HepG2 (cell line): Measurements from ENCODE around the gene NIN. TPM values are rescaled to one million over a fixed set of nuclear protein-coding genes. Genes with fewer than 3 reads are reported as not detected.

ENCODE experiments used
- ARNT2 ChIP-seq: sonication (generic); formaldehyde crosslinking; IDR thresholded peaks from 2 replicates; pipeline ENCODE4 v1.8.0; 2022; ENCODE audit warnings: mild to moderate bottlenecking, low read depth, missing genetic modification reagents, moderate library complexity
- BORCS8-MEF2B ChIP-seq: sonication (generic); formaldehyde crosslinking; IDR thresholded peaks from 2 replicates; pipeline ENCODE4 v1.8.0; 2022; ENCODE audit warnings: mild to moderate bottlenecking, missing genetic modification reagents
- BRCA1 ChIP-seq: sonication (generic); formaldehyde crosslinking; IDR thresholded peaks from 2 replicates; pipeline ENCODE4 v1.4.0; 2020; ENCODE audit warnings: missing genetic modification reagents
- FOXC1 ChIP-seq: sonication (generic); formaldehyde crosslinking; IDR thresholded peaks from 2 replicates; pipeline ENCODE4 v1.8.0; 2022; ENCODE audit warnings: mild to moderate bottlenecking, missing genetic modification reagents, borderline replicate concordance
- FOXJ3 ChIP-seq: sonication (generic); formaldehyde crosslinking; IDR thresholded peaks from 2 replicates; pipeline ENCODE4 v1.4.0; 2020; ENCODE audit warnings: missing genetic modification reagents, mild to moderate bottlenecking, borderline replicate concordance
- KLF11 ChIP-seq: IDR thresholded peaks from 2 replicates; pipeline ENCODE4 v1.6.1; 2016; ENCODE audit warnings: missing compliant biosample characterization
- MIER3 ChIP-seq: IDR thresholded peaks from 2 replicates; pipeline ENCODE4 v1.6.1; 2016; ENCODE audit warnings: missing compliant biosample characterization, borderline replicate concordance
- SATB2 ChIP-seq: sonication (generic); formaldehyde crosslinking; IDR thresholded peaks from 2 replicates; pipeline ENCODE4 v1.5.0; 2020; ENCODE audit warnings: missing genetic modification reagents
- SMAD3 ChIP-seq: sonication (generic); formaldehyde crosslinking; IDR thresholded peaks from 2 replicates; pipeline ENCODE4 v1.4.0; 2020; ENCODE audit warnings: missing genetic modification reagents
- ZNF121 ChIP-seq: sonication (generic); formaldehyde crosslinking; IDR thresholded peaks from 2 replicates; pipeline ENCODE4 v1.5.0; 2020; ENCODE audit warnings: mild to moderate bottlenecking, missing genetic modification reagents
- ZNF749 ChIP-seq: sonication (generic); formaldehyde crosslinking; IDR thresholded peaks from 2 replicates; pipeline ENCODE4 v1.8.0; 2022; ENCODE audit warnings: mild to moderate bottlenecking, missing genetic modification reagents, moderate library complexity, borderline replicate concordance
- polyA plus RNA-seq, 8 experiments: library from polyadenylated mRNA; depleted of rRNA in 3 of 8; stranded (reverse) in 7 of 8; unstranded in 1 of 8; fragments of >200 nt; fragmentation: Illumina TruSeq in 4 of 8; extraction: Trizol in 4 of 8; gene quantifications; 2 replicates each; pipeline versions ENCODE4 v1.2.1 to v1.2.3, GENCODE V29; 2011 to 2016; ENCODE audit warnings: low read depth in 4 of 8, missing spikeins in 1 of 8, mixed read lengths in 1 of 8; ENCODE audit not compliant: insufficient read depth in 1 of 8
- total RNA-seq, 5 experiments: library from RNA; depleted of rRNA; stranded (reverse); fragments of >200 nt; fragmentation: Illumina TruSeq; extraction: Trizol; gene quantifications; 2 replicates each; pipeline ENCODE4 v1.2.3, GENCODE V29; 2016; ENCODE audit warnings: low read depth in 1 of 5
- TF ChIP-seq, protein P1 (sequence below): sonication (generic); formaldehyde crosslinking; IDR thresholded peaks from 2 replicates; pipeline ENCODE4 v1.4.0; 2020; ENCODE audit warnings: mild to moderate bottlenecking, missing genetic modification reagents, borderline replicate concordance
- TF ChIP-seq, protein P2 (sequence below): sonication (generic); formaldehyde crosslinking; IDR thresholded peaks from 2 replicates; pipeline ENCODE4 v1.4.0; 2020; ENCODE audit warnings: low read depth, missing genetic modification reagents
- TF ChIP-seq, protein P3 (sequence below): sonication (generic); formaldehyde crosslinking; IDR thresholded peaks from 2 replicates; pipeline ENCODE4 v1.4.0; 2020; ENCODE audit warnings: mild to moderate bottlenecking, missing genetic modification reagents
- TF ChIP-seq, protein P4 (sequence below): sonication (generic); formaldehyde crosslinking; IDR thresholded peaks from 2 replicates; pipeline ENCODE4 v1.5.1; 2020; ENCODE audit warnings: mild to moderate bottlenecking, missing genetic modification reagents, moderate library complexity

Gene NIN
- total and polyA plus RNA-seq, 2 of the 13 experiments (the other 11 are each of a cell fraction or from before 2014, with no cell fraction given), result 2.8 to 9.7 TPM

DNA sequence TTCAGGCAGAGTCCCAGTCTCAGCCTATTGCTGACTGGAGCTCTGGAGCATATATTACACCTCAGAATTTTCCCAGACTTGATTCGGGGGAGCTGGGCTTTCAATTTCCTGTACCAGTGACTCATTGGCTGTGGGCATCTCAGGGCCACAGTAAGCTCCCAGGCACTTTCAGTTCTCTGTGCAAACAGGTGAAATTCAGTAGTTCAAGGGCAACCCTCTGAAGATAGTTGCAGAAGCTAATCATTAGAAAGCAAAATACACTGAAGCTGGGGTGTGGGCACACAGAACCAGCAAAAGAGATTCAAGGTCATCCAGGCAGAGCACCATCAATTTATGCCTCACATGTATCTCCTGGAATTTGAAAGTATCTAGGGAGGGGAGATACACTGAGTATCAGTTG lies 8.1 kb upstream of the NIN start (continued):
- TF ChIP-seq, protein P1, sequence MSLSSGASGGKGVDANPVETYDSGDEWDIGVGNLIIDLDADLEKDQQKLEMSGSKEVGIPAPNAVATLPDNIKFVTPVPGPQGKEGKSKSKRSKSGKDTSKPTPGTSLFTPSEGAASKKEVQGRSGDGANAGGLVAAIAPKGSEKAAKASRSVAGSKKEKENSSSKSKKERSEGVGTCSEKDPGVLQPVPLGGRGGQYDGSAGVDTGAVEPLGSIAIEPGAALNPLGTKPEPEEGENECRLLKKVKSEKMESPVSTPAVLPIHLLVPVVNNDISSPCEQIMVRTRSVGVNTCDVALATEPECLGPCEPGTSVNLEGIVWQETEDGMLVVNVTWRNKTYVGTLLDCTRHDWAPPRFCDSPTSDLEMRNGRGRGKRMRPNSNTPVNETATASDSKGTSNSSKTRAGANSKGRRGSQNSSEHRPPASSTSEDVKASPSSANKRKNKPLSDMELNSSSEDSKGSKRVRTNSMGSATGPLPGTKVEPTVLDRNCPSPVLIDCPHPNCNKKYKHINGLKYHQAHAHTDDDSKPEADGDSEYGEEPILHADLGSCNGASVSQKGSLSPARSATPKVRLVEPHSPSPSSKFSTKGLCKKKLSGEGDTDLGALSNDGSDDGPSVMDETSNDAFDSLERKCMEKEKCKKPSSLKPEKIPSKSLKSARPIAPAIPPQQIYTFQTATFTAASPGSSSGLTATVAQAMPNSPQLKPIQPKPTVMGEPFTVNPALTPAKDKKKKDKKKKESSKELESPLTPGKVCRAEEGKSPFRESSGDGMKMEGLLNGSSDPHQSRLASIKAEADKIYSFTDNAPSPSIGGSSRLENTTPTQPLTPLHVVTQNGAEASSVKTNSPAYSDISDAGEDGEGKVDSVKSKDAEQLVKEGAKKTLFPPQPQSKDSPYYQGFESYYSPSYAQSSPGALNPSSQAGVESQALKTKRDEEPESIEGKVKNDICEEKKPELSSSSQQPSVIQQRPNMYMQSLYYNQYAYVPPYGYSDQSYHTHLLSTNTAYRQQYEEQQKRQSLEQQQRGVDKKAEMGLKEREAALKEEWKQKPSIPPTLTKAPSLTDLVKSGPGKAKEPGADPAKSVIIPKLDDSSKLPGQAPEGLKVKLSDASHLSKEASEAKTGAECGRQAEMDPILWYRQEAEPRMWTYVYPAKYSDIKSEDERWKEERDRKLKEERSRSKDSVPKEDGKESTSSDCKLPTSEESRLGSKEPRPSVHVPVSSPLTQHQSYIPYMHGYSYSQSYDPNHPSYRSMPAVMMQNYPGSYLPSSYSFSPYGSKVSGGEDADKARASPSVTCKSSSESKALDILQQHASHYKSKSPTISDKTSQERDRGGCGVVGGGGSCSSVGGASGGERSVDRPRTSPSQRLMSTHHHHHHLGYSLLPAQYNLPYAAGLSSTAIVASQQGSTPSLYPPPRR (CRISPR knock-in tag), result peak; percentile 42; the same call in 1 of the 2 replicates
- TF ChIP-seq SMAD3 (CRISPR knock-in tag) (0 out of 2 replicates have a peak, but pooled peaks have one; percentile 30), BRCA1 (CRISPR knock-in tag) (no peak), SATB2 (CRISPR knock-in tag) (no peak), FOXC1 (CRISPR knock-in tag) (no peak), ZNF121 (CRISPR knock-in tag) (no peak), ARNT2 (CRISPR knock-in tag) (no peak), KLF11 (CRISPR knock-in tag) (no peak), FOXJ3 (no peak), MIER3 (peak; percentile 39; the same call in 1 of the 2 replicates), BORCS8-MEF2B (CRISPR knock-in tag) (no peak), ZNF749 (no peak)
- TF ChIP-seq, protein P2, sequence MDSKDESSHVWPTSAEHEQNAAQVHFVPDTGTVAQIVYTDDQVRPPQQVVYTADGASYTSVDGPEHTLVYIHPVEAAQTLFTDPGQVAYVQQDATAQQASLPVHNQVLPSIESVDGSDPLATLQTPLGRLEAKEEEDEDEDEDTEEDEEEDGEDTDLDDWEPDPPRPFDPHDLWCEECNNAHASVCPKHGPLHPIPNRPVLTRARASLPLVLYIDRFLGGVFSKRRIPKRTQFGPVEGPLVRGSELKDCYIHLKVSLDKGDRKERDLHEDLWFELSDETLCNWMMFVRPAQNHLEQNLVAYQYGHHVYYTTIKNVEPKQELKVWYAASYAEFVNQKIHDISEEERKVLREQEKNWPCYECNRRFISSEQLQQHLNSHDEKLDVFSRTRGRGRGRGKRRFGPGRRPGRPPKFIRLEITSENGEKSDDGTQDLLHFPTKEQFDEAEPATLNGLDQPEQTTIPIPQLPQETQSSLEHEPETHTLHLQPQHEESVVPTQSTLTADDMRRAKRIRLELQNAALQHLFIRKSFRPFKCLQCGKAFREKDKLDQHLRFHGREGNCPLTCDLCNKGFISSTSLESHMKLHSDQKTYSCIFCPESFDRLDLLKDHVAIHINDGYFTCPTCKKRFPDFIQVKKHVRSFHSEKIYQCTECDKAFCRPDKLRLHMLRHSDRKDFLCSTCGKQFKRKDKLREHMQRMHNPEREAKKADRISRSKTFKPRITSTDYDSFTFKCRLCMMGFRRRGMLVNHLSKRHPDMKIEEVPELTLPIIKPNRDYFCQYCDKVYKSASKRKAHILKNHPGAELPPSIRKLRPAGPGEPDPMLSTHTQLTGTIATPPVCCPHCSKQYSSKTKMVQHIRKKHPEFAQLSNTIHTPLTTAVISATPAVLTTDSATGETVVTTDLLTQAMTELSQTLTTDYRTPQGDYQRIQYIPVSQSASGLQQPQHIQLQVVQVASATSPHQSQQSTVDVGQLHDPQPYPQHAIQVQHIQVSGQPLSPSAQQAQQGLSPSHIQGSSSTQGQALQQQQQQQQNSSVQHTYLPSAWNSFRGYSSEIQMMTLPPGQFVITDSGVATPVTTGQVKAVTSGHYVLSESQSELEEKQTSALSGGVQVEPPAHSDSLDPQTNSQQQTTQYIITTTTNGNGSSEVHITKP (CRISPR knock-in tag), result no peak
- TF ChIP-seq, protein P3, sequence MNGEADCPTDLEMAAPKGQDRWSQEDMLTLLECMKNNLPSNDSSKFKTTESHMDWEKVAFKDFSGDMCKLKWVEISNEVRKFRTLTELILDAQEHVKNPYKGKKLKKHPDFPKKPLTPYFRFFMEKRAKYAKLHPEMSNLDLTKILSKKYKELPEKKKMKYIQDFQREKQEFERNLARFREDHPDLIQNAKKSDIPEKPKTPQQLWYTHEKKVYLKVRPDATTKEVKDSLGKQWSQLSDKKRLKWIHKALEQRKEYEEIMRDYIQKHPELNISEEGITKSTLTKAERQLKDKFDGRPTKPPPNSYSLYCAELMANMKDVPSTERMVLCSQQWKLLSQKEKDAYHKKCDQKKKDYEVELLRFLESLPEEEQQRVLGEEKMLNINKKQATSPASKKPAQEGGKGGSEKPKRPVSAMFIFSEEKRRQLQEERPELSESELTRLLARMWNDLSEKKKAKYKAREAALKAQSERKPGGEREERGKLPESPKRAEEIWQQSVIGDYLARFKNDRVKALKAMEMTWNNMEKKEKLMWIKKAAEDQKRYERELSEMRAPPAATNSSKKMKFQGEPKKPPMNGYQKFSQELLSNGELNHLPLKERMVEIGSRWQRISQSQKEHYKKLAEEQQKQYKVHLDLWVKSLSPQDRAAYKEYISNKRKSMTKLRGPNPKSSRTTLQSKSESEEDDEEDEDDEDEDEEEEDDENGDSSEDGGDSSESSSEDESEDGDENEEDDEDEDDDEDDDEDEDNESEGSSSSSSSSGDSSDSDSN (CRISPR knock-in tag), result no peak; the same call in 1 of the 2 replicates
- TF ChIP-seq, protein P4, sequence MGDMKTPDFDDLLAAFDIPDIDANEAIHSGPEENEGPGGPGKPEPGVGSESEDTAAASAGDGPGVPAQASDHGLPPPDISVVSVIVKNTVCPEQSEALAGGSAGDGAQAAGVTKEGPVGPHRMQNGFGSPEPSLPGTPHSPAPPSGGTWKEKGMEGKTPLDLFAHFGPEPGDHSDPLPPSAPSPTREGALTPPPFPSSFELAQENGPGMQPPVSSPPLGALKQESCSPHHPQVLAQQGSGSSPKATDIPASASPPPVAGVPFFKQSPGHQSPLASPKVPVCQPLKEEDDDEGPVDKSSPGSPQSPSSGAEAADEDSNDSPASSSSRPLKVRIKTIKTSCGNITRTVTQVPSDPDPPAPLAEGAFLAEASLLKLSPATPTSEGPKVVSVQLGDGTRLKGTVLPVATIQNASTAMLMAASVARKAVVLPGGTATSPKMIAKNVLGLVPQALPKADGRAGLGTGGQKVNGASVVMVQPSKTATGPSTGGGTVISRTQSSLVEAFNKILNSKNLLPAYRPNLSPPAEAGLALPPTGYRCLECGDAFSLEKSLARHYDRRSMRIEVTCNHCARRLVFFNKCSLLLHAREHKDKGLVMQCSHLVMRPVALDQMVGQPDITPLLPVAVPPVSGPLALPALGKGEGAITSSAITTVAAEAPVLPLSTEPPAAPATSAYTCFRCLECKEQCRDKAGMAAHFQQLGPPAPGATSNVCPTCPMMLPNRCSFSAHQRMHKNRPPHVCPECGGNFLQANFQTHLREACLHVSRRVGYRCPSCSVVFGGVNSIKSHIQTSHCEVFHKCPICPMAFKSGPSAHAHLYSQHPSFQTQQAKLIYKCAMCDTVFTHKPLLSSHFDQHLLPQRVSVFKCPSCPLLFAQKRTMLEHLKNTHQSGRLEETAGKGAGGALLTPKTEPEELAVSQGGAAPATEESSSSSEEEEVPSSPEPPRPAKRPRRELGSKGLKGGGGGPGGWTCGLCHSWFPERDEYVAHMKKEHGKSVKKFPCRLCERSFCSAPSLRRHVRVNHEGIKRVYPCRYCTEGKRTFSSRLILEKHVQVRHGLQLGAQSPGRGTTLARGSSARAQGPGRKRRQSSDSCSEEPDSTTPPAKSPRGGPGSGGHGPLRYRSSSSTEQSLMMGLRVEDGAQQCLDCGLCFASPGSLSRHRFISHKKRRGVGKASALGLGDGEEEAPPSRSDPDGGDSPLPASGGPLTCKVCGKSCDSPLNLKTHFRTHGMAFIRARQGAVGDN (CRISPR knock-in tag), result no peak
